GM19239 (cell line): ENCODE data around the gene CDX1.
"Not testable (repeated sequence)": the region's sequence is repeated elsewhere in the genome, so short reads cannot be mapped to it uniquely, and the experiment has no call there.

ENCODE experiments used
- DNase-seq: peaks from one replicate; pipeline ENCODE4 v3.0.0; 2011; ENCODE audit warnings: low spot score; ENCODE audit not compliant: insufficient read length
- FAIRE-seq: peaks from 2 replicates; lab custom pipeline; 2011; peaks lifted over from hg19 to GRCh38; lab: Jason Lieb, UNC

CDX1 gene

DNA sequence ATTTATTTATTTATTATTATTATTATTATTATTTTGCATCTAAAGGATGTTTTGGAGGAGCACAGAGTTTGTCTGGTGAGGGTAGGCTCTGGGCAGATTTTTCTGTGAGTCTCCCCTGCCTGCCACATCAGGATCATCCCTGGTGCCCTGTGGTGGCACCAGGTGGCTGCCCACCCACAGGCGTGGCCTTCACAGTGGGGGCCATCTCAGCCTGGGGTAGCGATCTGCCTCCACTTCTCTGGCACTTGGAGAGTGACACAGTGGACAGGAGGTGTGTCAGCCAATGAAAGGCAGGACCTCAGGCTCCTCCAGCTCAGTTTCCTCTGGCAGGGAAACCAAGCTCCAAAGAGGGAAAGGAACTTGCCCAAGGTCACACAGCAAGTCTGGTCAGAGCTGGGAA is 53.3 kb downstream of the CDX1 start:
- no peak for DNase-seq
- no peak for FAIRE-seq

DNA sequence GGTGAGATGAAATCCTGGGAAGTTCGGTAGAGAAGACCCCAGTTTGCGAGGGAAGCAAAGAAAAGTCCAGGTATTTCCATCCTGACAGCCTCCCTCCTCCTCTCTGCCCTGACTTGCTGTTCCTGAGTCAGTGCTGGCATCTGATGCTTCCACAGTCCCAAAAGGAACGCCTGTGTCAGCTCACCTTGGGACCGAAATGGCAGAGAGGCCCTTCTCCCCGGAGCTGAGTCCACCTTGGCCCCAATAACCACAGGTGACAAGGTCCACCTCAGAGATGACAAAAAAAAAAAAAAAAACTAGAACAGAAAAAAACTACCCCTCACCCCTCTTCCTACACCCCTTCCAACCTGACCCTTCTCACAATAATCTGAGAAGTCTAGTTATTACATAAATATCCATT is 54.9 kb downstream of the CDX1 start:
- DNase-seq (no peak), FAIRE-seq (no peak)

DNA sequence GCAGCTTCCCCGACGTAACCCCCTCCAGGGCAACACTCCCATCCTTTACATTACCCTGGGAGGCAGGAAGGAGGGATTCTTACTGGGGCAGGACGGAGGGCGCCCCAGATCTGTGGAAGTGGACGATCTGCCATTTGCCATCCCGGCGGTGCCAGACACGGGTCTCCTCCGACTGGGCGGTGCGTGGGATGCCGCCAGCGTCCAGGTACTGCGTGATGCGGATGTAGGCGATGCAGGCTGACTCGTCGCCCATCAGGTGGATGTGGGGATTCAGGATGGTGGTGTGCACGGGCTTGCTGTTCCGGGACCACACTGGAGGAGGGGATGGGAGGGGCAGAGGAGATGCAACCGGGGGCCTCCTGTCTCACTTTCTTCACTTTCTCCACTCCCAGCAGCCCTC is 56.3 kb downstream of the CDX1 start:
- no peak for DNase-seq
- no peak for FAIRE-seq

DNA sequence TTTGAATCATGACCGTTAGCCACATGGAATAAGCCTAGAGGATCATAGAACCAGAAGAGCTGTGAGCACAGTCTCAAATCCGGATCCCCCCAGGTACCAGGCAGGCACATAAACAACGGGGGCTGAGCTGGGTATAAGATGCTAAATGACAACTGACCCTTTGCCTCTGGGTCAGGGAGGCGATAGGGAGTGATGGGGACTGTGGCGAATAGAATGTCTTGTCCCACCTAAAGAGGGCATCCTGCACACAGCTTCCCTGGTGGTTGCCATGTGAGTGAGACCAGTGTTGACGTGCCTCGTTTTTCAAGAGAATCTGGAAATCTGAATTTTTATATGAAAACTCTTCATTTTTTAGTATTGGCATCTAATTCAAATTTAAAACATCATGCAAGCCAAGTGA is 56.9 kb downstream of the CDX1 start:
- DNase-seq = no peak
- no peak for FAIRE-seq

DNA sequence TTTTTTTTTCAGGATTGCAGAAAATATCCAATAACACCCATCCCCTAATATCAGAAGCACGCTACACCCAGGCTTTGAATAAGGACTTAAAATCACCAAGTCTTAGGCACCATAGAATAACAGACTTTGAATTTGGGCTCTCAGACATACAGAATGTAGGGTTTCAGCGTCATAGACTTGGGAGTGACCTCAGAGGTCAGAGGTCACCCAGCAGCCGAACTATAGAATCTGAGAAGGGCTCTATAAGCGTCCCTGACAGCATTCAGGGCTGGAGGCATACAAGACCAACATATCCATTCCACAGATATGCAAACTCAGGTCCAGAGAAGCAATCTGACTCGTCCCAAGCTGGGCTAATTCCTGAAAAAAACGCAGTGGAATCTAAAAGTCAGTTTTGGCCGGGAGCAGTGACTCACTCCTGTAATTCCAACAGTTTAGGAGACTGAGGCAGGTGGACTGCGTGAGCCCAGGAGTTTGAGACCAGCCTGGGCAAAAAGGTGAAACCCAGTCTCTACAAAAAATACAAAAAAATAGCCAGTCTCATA is 58.0 kb downstream of the CDX1 start:
- no peak for FAIRE-seq
- DNase-seq = no peak

DNA sequence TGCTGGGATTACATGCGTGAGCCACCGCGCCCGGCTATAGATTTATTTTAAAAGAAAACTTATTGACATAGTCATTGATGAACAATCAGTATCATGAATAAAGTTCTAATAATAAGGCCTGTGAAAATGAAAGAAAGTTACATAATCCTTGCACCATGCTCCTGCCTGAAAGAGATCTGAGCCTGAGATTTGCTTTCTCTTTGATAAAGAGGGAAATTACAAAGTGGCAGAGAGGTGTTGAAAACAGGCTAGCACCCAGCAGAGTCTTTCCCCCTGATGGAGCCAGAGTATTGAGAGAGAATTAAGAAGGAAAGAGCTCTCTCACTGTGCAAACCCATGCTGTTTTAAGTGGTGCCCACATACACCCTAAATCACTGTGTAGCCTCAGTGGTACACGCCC is 60.5 kb downstream of the CDX1 start:
- DNase-seq (no peak), FAIRE-seq (no peak)

DNA sequence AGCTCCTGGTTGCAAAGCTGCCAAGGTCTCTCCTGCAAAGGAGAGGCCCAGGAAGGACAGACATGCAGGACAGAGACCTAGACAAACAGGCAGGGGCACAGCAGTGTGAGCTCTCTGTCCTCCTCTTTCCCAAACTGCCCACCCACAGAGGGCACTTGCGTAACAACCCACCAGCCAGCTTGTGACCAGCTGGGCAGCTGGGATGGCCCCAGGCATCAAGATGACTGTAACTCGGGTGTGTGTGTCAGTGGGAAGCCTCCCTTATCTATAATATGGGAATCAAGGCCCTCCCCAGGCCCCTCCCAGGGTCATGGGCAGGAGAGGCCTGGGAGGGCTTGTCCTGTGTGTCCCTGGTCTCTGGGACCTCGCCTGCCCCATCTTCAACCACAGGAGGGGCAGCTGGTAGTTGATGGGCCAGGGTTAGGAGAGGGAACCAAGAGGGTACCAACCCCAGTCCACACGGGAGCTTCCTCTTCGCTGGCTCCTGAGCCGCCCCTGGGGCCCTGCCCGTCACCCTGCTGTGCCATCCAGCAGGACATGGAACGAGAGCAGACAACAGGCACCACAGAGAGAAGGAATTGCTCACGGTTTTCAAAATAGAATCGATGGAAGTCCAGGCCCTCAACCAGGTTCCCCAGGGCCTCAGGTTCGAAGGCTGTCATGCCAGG is 61.2 kb downstream of the CDX1 start:
- FAIRE-seq (no peak), DNase-seq (no peak)

DNA sequence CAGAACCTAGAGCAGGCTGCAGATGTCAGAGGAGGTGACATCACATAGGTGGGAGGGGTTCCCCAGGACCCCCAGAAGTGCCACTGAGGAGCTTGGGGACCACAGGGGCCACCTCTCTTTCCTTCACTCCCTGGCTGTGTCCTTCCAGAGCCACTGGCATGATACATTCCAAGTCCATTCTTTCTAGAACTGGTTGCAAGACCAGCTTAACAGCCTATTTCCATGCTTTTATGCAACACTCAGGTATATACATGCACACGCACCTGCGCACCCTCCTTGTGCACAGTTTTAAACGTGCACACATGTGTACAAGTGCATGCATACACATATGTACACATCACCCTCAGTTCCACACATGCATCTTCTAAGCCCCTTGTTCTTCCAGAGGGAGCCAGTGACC is 63.0 kb downstream of the CDX1 start:
- FAIRE-seq = no peak
- DNase-seq = no peak

DNA sequence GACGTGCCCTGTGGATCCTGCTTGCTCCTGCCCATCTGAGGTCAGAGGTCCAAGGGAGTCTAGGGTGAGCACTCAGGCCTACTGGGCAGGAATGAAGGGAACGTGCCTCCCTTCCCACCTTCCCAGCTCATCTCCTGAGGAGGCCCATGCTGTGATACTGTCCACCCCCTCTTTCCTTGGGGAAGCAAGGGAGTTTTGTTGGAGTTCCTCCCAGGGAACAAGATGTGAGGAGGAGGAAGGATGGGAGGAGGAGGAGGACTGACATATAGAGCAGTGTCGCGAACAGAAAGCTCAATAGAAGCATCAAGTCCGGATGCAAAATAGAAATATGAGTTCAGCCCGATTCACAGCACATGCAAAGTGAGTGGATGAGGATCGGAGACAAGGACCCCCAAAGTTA is 64.3 kb downstream of the CDX1 start:
- FAIRE-seq (no peak), DNase-seq (no peak)

DNA sequence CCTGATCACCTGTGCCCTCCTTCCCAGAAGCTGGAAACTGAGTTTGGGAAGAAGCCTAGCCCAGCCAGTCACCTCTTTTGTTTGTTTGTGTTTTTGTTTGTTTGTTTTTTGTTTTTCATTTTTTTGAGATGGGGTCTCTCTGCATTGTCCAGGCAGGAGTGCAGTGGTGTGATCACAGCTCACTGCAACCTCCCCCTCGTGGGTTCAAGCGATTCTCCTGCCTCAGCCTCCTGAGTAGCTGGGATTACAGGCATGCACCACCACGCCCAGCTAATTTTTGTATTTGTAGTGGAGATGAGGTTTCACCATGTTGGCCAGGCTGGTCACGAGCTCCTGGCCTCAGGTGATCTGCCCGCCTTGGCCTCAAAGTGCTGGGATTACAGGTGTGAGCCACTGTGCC is 67.1 kb downstream of the CDX1 start:
- FAIRE-seq, DNase-seq: not testable (repeated sequence)
